Testis (tissue), 2 donors: ENCODE data around the gene KRTAP10-8.
"Not testable (repeated sequence)": the region's sequence is repeated elsewhere in the genome, so short reads cannot be mapped to it uniquely, and the experiment has no call there.

Experiments used
- POLR2A ChIP-seq: fragments of 450-650 bp; IDR thresholded peaks from one replicate; pipeline ENCODE4 v1.6.1; 2017; ENCODE audit warnings: antibody characterized with exemption, mild to moderate bottlenecking, moderate library complexity
- TF ChIP-seq, protein P1 (sequence below), 3 experiments: fragments of 450-650 bp in 2 of 3; fragments of 200-600 bp in 1 of 3; sonication (generic) in 1 of 3; IDR thresholded peaks; one replicate each; pipeline ENCODE4 v1.5.1; 2016 to 2019; ENCODE audit warnings: antibody characterized with exemption in 3 of 3, mild to moderate bottlenecking in 2 of 3, moderate library complexity in 1 of 3

DNA sequence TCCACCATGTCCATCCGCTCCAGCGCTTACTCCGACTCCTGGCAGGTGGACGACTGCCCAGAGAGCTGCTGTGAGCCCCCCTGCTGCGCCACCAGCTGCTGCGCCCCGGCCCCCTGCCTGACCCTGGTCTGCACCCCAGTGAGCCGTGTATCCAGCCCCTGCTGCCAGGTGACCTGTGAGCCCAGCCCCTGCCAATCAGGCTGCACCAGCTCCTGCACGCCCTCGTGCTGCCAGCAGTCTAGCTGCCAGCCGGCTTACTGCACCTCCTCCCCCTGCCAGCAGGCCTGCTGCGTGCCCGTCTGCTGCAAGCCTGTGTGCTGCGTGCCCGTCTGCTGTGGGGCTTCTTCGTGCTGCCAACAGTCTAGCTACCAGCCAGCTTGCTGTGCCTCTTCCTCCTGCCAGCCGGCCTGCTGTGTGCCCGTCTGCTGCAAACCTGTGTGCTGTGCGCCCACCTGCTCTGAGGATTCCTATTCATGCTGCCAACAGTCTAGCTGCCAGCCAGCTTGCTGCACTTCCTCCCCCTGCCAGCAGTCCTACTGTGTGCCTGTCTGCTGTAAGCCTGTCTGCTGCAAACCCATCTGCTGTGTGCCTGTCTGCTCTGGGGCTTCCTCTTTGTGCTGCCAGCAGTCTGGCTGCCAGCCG, 15.4 kb downstream of the KRTAP10-8 start:
- TF ChIP-seq, protein P1, sequence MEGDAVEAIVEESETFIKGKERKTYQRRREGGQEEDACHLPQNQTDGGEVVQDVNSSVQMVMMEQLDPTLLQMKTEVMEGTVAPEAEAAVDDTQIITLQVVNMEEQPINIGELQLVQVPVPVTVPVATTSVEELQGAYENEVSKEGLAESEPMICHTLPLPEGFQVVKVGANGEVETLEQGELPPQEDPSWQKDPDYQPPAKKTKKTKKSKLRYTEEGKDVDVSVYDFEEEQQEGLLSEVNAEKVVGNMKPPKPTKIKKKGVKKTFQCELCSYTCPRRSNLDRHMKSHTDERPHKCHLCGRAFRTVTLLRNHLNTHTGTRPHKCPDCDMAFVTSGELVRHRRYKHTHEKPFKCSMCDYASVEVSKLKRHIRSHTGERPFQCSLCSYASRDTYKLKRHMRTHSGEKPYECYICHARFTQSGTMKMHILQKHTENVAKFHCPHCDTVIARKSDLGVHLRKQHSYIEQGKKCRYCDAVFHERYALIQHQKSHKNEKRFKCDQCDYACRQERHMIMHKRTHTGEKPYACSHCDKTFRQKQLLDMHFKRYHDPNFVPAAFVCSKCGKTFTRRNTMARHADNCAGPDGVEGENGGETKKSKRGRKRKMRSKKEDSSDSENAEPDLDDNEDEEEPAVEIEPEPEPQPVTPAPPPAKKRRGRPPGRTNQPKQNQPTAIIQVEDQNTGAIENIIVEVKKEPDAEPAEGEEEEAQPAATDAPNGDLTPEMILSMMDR (IDR thresholded peaks at IDR 0.05), result not testable (repeated sequence)
- not testable (repeated sequence) for TF ChIP-seq POLR2A
